Mucosa of descending colon (tissue), 3 donors: ENCODE results near the gene TBCC. TPM values are rescaled to one million over a fixed set of nuclear protein-coding genes. Genes with fewer than 3 reads are reported as not detected.
"Not testable (repeated sequence)": the region's sequence is repeated elsewhere in the genome, so short reads cannot be mapped to it uniquely, and the experiment has no call there.

Experiments used
- ATAC-seq: fragments of 200-7000 bp; cut with Tn5 transposase; one replicate; pipeline ENCODE4 v1.9.1; 2020; ENCODE audit warnings: mild to moderate bottlenecking, moderate library complexity
- DNase-seq, 3 donors: peaks; one replicate each; pipeline ENCODE4 v3.0.0-alpha.2; 2020
- H3K36me3 ChIP-seq: fragments of 200-600 bp; one replicate; pipeline ENCODE4 v1.8.0; 2021; ENCODE audit warnings: low read depth, mild to moderate bottlenecking
- H3K4me1 ChIP-seq: fragments of 200-600 bp; one replicate; pipeline ENCODE4 v1.8.0; 2021; ENCODE audit warnings: low read depth, mild to moderate bottlenecking
- H3K4me3 ChIP-seq: fragments of 200-600 bp; one replicate; pipeline ENCODE4 v1.8.0; 2021; ENCODE audit warnings: mild to moderate bottlenecking
- H3K9me3 ChIP-seq: fragments of 200-600 bp; one replicate; pipeline ENCODE4 v1.8.0; 2021; ENCODE audit warnings: mild to moderate bottlenecking
- intact Hi-C, 2 donors: fragments of 100-400 bp; cut with DNase I in 1 of 2; cut with micrococcal nuclease in 1 of 2; formaldehyde crosslinking; loops; one replicate each; pipeline versions ENCODE4 v1.11.0 to v1.11.1; 2022; cut with DNase I, micrococcal nuclease
- total RNA-seq, 3 donors: library from RNA; stranded (reverse); fragmentation: NEBNext Ultra II Directional in 2 of 3; extraction: Animal tissue kit (Norgen Biotek cat#: 25700) in 2 of 3; gene quantifications; one replicate each; pipeline versions ENCODE4 v1.2.1 to v1.2.4, GENCODE V29; 2021 to 2023
- TF ChIP-seq, protein P1 (sequence below): fragments of 200-600 bp; IDR thresholded peaks from one replicate; pipeline ENCODE4 v1.8.0; 2022; ENCODE audit warnings: antibody characterized with exemption, mild to moderate bottlenecking
- donor health status: DM: no; HTN: no; CAD: no; lungs with moderate emphysema.
- donor health status: DM: no; HTN: no; CAD: no.
- donor health status: DM: no; HTN: yes; CAD: no.

Gene TBCC
- total RNA-seq, 3 donors from 2014 or later, result 22.6 to 35.3 (median 26.6) TPM

DNA sequence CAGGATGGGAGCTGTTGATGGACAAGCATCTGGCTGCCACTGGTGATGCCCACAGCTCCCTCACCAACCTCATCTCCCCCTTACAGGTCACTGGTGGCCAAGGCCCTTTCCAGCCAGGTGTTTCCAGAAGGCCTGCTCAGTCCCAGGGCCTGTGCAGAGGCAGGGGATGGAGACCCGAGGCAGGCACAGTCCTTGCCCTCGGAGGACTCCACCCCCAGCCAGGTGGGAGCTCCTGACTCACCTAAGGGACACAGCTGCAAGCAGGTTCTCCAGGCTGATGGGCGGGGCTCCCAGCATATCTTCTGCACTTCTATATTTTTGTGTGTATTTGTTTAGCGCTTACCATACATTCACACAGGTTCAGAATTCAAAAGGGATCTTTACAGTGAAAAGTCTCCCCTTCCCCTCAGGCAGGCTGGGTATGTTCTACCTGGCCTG is 40.9 kb downstream of the TBCC start:
- H3K4me3 ChIP-seq, result no peak overlapping the region
- no peaks in the 10 kb centered on the region for H3K36me3 ChIP-seq
- peak; percentile 40 for ATAC-seq
- DNase-seq, result no peak
- intact Hi-C loops, result no loop called here
- H3K4me1 ChIP-seq, result no peaks in the 10 kb centered on the region
- H3K9me3 ChIP-seq, result no peaks in the 10 kb centered on the region
- TF ChIP-seq, protein P1, sequence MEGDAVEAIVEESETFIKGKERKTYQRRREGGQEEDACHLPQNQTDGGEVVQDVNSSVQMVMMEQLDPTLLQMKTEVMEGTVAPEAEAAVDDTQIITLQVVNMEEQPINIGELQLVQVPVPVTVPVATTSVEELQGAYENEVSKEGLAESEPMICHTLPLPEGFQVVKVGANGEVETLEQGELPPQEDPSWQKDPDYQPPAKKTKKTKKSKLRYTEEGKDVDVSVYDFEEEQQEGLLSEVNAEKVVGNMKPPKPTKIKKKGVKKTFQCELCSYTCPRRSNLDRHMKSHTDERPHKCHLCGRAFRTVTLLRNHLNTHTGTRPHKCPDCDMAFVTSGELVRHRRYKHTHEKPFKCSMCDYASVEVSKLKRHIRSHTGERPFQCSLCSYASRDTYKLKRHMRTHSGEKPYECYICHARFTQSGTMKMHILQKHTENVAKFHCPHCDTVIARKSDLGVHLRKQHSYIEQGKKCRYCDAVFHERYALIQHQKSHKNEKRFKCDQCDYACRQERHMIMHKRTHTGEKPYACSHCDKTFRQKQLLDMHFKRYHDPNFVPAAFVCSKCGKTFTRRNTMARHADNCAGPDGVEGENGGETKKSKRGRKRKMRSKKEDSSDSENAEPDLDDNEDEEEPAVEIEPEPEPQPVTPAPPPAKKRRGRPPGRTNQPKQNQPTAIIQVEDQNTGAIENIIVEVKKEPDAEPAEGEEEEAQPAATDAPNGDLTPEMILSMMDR, result no peak

DNA sequence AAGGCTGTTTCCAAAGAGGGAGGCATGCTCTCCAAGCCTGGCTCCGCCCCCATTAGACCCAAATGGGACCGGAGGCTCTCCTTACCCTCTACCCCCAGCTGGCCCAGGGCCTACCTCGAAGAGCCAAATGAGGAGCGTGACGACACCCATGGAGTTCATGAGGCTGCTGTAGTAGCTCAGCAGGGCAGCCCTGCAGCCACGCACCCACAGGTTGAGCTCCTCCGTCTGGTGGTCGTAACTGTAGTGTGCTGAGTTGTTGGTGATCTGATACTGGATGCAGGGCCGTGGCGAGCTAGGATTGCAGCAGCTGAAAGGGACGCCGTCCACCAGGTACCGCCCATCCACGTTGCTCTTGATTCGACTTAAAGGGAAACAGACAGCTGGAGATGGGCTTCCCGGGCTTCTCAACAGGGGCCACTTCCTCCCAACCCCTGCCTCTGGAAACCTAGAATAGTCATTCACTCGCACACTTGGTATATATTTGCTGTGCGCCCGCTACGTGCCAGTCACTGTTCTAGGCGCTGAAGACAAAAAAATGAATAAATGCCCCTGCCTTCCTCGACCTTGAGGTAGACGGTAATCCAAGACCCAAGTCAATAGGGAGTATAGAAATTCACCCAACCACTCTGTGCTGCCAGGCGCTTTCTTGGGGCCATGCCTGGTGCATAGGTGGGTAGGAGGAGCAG is 41.5 kb downstream of the TBCC start:
- Histone ChIP-seq H3K9me3 (no peaks in the 10 kb centered on the region), H3K4me1 (no peaks in the 10 kb centered on the region), H3K4me3 (no peak overlapping the region), H3K36me3 (no peaks in the 10 kb centered on the region)
- TF ChIP-seq, protein P1, result no peak
- intact Hi-C loops, result no loop called here
- peak; percentile 34 for ATAC-seq
- no peak for DNase-seq

DNA sequence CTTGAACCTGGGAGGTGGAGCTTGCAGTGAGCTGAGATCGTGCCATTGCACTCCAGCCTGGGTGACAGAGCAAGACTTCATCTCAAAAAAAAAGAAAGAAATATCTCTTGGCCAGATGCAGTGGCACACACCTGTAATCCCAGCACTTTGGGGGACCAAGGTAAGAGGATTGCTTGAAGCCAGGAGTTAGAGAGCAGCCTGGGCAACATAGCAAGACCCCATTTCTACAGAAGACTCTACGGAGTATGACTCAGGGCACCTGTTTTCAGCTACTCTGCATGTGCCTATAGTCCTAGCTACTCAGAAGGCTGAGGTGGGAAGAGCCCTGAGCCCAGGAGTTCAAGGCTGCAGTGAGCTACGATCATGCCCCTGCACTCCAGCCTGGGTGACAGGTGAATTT is 43.1 kb downstream of the TBCC start:
- ATAC-seq, H3K4me3 ChIP-seq, H3K9me3 ChIP-seq, H3K4me1 ChIP-seq, H3K36me3 ChIP-seq, intact Hi-C loops, DNase-seq: not testable (repeated sequence)

DNA sequence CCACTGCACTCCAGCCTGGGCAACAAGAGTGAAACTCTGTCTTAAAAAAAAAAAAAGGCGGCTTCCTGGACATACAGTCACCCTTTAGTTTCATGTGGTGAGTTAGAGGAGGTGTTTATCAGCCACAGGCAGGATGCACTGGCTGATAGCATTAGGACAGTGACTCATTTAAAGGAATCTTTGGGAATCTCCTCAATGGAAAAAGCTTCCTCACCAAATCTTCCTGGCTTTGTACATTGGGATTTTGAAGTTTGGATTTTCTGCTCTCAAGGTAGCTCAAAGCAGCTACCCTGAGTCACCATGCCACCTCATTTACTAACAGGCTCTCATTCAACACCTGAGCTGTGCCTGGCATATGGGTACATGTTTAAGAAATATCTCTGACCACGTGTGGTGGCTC is 43.7 kb downstream of the TBCC start:
- intact Hi-C loops, result no loop called here
- no peaks in the 10 kb centered on the region for H3K36me3 ChIP-seq
- H3K4me1 ChIP-seq, result no peaks in the 10 kb centered on the region
- DNase-seq, result no peak
- TF ChIP-seq, protein P1, result no peak
- no peak for ATAC-seq
- H3K9me3 ChIP-seq, result no peaks in the 10 kb centered on the region
- H3K4me3 ChIP-seq, result no peak overlapping the region

DNA sequence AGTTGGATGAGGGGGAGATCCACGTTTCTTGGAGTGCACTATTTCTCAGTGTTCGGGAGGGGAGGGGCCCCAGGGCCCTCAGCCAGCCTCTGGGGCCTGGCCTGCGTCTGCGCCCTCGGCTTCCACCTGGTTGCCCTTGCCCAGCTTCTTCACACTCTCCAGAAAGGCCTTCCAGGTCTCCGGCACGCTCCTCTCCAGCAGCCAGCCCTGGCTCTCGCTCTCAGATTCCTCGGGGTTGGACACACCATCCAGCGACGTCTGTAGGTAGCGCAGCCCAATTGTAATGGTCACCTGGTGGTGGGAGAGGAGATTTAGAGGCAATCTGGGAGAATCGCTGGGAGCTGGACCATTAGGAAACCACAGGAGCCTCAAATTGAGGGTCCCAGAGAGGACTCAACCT is 47.7 kb downstream of the TBCC start:
- no peaks in the 10 kb centered on the region for H3K4me1 ChIP-seq
- DNase-seq (no peak), ATAC-seq (peak; percentile 8)
- intact Hi-C loops, result no loop called here
- no peaks in the 10 kb centered on the region for H3K9me3 ChIP-seq
- H3K4me3 ChIP-seq, result no peak overlapping the region
- H3K36me3 ChIP-seq, result no peaks in the 10 kb centered on the region
- TF ChIP-seq, protein P1, result no peak

DNA sequence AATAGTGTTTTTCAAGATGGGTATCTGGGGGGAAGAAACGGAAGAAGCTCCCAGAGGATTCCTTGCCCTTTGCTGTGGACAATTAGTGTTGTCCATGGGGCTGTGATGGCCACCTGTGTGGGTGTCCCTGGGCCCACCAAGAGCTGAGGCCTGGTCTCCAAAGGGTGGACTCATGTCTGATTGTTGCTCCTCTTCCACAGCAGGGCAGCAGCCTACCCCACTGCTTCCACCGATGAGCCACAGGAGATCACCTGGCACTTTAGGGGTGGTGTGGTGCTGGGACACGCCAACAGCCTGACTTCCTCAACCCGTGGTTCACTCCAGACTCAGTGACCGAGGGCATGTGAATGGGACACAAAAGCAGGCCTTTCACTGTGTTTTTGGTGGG is 48.6 kb downstream of the TBCC start:
- H3K4me3 ChIP-seq, result no peak overlapping the region
- intact Hi-C loops, result no loop called here

More for the DNA sequence above, 48.6 kb downstream of the TBCC start:
- TF ChIP-seq, protein P1, result no peak
- Histone ChIP-seq H3K4me1 (no peaks in the 10 kb centered on the region), H3K36me3 (no peaks in the 10 kb centered on the region), H3K9me3 (no peaks in the 10 kb centered on the region)
- DNase-seq (no peak), ATAC-seq (no peak)
